Fibroblast of the aortic adventitia (primary cell): ENCODE data around the gene MAP3K6. TPM values are rescaled to one million over a fixed set of nuclear protein-coding genes. Genes with fewer than 3 reads are reported as not detected.

Experiments used
- DNase-seq: peaks from one replicate; pipeline ENCODE4 v3.0.0-alpha.2; 2010; ENCODE audit warnings: low read depth
- H3K4me3 ChIP-seq: 2 replicates; pipeline ENCODE4 v1.5.1; 2011; ENCODE audit warnings: low read depth, mild to moderate bottlenecking, control low read depth, low read length, moderate library complexity
- small RNA-seq: library from RNA; depleted of rRNA; stranded (forward); fragments of <200 nt; gene quantifications from one replicate; pipeline ENCODE3, GENCODE V24; 2012
- total RNA-seq: library from RNA; depleted of rRNA; stranded (reverse); fragments of >200 nt; gene quantifications from 2 replicates; pipeline ENCODE4 v1.2.3, GENCODE V29; 2012; ENCODE audit warnings: low replicate concordance
- TF ChIP-seq, protein P1 (sequence below): IDR thresholded peaks from 2 replicates; pipeline ENCODE4 v1.5.1; 2011; ENCODE audit warnings: mild to moderate bottlenecking, low read length, control low read depth, inconsistent platforms; ENCODE audit not compliant: insufficient read depth

MAP3K6 gene
- total RNA-seq, 1 donor, result 18.2 TPM

DNA sequence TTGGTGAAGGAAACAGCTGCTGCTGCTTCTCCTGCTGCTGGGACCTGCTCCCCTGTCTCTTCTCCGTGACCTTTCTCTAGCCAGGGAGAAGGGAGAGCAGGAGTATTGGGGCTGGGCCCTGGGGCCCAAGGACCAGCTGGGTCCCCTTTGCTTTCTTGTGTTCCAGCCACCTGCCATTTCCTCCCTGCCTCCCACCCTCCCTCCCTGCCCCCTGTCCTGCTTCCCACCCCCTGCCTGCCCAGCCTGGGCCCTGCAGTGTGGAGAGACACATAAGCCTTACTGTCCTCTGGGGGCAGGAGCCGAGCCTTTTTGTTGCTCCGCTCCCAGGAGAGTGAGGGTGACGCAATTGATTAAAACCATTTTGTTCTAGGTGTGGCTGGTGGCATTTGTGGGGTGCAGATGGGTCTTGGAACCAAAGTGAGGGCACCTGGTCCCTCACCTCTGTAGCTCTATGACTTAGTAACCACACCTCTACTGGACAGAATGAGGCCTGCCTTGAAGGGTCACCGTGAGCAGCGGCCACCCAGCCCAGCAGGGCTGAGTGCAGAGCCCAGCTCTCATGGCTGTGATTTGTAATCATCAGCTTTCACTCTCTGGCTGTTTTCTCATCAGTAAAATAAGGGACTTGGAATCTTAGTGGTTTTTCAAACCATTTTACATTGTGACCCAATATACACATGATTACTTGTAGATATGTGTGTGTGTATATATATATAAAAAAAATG, 58.7 kb downstream of the MAP3K6 start:
- TF ChIP-seq, protein P1, sequence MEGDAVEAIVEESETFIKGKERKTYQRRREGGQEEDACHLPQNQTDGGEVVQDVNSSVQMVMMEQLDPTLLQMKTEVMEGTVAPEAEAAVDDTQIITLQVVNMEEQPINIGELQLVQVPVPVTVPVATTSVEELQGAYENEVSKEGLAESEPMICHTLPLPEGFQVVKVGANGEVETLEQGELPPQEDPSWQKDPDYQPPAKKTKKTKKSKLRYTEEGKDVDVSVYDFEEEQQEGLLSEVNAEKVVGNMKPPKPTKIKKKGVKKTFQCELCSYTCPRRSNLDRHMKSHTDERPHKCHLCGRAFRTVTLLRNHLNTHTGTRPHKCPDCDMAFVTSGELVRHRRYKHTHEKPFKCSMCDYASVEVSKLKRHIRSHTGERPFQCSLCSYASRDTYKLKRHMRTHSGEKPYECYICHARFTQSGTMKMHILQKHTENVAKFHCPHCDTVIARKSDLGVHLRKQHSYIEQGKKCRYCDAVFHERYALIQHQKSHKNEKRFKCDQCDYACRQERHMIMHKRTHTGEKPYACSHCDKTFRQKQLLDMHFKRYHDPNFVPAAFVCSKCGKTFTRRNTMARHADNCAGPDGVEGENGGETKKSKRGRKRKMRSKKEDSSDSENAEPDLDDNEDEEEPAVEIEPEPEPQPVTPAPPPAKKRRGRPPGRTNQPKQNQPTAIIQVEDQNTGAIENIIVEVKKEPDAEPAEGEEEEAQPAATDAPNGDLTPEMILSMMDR, result no peak
- no peak overlapping the region for H3K4me3 ChIP-seq
- DNase-seq, result no peak

DNA sequence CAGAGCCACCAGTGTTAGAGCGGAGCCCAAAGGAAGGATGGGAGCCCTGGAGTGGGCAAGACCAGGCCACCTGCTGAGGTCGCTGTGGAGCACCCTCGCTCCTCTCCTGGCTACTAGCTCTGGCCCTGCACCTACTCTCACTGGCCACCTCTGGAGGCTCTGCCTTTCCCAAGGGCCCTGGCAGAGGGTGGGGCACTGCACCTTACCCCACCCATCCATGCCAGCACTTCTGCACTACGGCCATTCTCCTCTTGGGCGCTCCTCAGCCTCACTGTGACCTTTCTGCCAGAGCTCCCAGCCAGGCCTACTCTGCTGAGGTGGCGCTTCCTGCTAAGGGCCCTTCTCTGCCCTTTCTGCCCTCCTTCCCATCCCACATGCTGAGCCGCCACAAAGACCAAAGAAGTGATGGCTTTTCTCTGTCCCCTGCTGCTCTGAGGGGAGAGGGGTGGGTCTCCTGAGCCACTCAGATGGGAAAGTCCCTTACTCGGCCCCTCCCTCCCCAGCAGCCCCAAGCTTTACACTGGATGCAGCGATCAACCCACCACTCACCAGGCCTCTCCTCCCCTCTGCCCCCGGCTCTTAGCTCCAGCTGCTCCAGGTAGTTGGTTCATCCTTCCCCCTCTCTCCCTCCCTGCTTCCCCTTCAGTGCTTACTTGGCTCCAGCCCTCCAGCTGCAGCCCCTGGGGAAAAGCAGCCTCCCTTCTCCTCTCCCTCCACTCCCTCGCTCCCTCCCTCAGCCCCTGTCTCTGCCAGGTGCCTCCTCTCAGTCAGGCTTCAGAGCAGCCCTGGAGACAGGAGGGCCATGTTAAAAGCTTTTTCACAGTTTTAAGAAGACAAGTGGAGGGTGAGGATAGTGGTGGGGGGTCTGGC, 59.6 kb downstream of the MAP3K6 start:
- TF ChIP-seq, protein P1, result peak; percentile 6
- H3K4me3 ChIP-seq, result no peak overlapping the region
- DNase-seq, result no peak

DNA sequence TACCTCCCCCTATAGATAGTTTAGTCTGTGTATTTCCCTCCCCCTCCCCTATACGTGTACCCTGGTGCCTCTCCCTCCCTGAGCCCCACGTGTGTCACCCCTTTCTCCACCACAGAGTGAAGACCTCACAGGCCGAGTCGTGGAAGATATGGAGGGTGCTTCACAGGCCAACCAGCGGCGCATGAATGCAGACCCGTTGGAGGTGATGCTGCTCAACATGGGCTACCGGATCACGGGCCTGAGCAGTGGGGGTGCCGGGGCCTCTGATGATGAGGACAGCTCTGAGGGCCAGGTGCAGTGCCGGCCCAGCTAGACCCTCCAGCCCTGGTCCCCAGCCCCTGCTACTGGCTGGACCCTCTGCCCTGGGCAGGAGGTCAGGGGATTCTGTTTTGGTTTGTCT, 60.7 kb downstream of the MAP3K6 start:
- no peak for DNase-seq
- TF ChIP-seq, protein P1, result no peak

More for the DNA sequence above, 60.7 kb downstream of the MAP3K6 start:
- H3K4me3 ChIP-seq, result no peak overlapping the region

Small RNA genes within 50 kb of the gene (small RNA-seq; reads per million reads assigned to genes)
- 0.45 reads per million for gene RNU6-48P

Other genes with a start within 250 kb of the MAP3K6 start
- gene SLC9A1, start 211.8 kb downstream of the MAP3K6 start, total RNA-seq, result 1.3 and 7.4 TPM in 2 replicates
- gene WDTC1, start 132.3 kb downstream of the MAP3K6 start, total RNA-seq, result 11.0 and 24.7 TPM in 2 replicates
- 19.0 and 31.4 TPM in 2 replicates for gene TMEM222, start 44.8 kb downstream of the MAP3K6 start, total RNA-seq
- 0.09 TPM in 1 of 2 replicates, not detected in the other for gene SYTL1, start 24.9 kb downstream of the MAP3K6 start, total RNA-seq
- gene FCN3, start 7.9 kb upstream of the MAP3K6 start, total RNA-seq, result not detected in 2 replicates
- gene CD164L2, start 16.4 kb upstream of the MAP3K6 start, total RNA-seq, result not detected in 2 replicates
- 0.99 TPM in 1 of 2 replicates, not detected in the other for gene GPR3, start 25.7 kb upstream of the MAP3K6 start, total RNA-seq
- gene WASF2, start 123.2 kb upstream of the MAP3K6 start, total RNA-seq, result 33.0 and 37.9 TPM in 2 replicates
- 14.6 and 19.1 TPM in 2 replicates for gene AHDC1, start 237.2 kb upstream of the MAP3K6 start, total RNA-seq